ENCODE measurements around the gene TSGA10IP.

The TSGA10IP gene

DNA sequence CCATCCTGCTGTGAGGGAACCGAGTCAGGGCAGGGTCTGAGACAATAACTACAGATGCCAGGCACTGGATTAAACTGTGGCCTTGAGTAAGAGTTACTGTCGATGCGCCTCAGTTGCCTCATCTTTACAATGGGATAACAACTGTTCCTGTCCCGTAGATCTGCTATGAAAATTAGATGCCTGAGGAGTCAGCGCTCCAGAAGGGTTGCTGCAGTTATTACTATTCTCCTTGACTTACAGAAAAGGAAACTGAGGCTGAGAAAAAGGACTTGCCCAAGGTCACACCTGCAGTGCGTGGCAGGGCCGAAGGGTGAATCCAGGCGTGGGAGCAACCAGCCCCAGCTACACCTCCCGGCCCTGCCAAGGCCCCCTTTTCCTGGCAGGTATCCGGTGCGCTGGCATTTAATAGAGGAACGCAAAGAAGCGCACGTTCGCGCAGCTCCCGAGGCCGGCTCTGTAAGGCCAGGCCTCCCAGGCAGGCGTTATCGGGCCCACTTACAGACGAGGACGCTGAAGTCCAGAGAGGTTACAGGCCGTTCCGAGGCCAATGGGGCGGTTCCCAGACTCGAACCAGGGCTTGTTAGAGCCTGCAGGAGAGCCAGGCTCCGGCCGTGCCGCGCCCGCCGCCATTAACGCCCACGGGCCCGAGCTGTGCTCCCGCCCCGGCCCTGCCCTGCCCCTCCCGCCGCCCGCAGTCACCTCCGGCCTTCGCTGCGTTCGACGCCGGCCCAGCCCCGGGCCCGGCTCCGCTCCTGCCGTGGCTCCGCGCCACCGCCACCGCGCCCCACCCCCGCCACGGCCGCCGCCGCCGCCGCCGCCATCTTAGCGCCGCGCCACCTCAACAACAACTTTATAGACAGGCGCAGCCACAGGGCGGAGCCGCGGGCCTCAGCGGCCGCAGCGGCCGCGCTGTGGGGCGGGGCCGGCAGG is 26.8 kb upstream of the TSGA10IP start, which contains the start of gene C11orf68:
Gene C11orf68 (minus strand): TSS at position 852 of the 930 bp plus-strand sequence. CDS start 31 bp downstream, at position 821.
- no peak for DNase-seq

DNA sequence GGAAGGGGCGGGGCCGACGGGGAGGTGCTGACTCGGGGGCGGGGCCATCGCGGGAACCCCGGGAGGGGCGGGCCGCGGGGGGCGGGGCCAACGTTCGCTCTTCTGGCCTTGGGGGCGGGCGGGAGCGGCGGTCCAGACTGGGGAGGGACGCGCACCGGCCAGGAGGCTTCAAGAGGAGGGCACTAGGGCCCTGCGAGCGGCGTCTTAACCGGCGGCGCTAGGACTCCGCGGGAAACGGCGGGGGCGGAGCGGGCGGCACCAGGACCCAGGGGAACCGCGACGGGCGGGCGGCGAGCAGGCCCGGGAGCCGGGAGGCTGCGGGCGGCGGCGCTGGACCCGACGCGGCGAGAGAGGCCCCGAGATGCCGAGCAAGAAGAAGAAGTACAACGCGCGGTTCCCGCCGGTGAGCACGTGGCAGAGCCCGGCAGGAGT is 26.1 kb upstream of the TSGA10IP start, which contains the start of gene DRAP1:
Gene DRAP1 (plus strand): TSS at position 286 of the 432 bp plus-strand sequence. CDS start 76 bp downstream, at position 362.
- DNase-seq: peak; percentile 94

DNA sequence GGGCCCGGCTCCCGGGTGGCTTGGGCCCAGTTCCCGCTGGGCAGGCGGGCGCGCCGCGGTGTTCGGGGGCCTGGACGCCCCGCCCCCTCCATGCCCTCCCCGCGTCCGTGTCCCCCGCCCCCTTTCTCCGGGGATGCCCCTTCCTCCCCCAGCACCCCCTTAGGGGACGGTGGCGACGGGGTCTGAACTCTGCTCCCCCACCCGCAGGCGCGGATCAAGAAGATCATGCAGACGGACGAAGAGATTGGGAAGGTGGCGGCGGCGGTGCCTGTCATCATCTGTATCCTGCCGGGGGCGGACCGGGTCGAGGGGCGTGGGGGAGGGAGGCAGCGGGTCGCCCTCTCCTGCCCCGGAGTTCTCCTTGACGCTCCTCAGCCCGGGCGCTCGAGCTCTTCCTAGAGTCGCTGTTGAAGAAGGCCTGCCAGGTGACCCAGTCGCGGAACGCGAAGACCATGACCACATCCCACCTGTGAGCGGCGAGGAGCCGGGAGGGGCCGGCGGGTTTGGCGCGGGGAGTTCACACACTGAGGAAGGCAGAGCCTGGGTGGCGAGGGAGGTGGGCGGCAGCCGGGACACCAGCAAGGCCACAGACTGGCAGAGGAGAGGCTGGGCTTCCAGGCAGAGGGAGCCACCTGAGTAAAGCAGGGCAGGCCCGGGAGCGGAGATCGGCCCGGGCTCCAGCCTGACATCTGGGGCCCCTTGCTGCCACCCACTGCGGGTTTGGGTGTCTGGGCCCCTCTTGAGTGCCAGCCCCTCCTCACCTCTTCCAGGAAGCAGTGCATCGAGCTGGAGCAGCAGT is 25.5 kb upstream of the TSGA10IP start:
- no peak for DNase-seq

DNA sequence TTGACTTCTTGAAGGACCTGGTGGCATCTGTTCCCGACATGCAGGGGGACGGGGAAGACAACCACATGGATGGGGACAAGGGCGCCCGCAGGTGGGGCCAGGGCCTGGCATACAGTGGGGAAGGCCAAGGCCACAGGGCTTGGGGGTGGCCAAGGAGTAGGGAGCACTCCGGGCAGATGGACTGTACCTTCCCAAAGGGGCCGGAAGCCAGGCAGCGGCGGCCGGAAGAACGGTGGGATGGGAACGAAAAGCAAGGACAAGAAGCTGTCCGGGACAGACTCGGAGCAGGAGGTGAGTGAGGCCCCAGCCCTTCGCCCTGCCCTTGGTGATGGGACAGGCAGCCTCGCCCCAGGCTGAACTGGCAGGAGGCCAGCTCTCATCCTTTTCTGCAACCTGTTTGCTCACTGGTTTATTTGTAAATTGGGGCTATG is 24.9 kb upstream of the TSGA10IP start:
- no peak for DNase-seq

DNA sequence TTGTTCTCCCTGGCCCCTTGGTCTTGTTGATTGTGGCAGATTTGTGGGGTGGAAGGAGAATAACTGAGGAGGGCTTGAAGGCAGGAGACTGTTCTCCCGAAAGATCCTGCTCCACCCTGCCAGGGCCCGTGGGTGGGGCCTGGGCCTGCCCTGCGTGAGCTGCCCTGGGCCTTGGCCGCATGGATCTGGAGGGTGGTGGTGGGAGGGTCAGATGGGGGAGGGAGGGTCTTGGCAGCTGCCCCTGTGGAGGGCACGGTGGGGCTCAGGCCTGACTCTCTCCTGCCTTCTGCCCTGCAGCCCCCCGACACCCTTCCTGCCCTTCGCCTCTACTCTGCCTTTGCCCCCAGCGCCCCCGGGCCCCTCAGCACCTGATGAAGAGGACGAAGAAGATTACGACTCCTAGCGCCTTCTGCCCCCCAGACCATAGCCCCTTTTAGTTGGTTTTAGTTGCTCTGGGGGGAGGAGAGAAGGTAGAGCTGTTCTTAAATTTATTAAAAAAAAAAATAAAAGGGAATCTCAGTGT is 24.2 kb upstream of the TSGA10IP start:
- DNase-seq: no peak

DNA sequence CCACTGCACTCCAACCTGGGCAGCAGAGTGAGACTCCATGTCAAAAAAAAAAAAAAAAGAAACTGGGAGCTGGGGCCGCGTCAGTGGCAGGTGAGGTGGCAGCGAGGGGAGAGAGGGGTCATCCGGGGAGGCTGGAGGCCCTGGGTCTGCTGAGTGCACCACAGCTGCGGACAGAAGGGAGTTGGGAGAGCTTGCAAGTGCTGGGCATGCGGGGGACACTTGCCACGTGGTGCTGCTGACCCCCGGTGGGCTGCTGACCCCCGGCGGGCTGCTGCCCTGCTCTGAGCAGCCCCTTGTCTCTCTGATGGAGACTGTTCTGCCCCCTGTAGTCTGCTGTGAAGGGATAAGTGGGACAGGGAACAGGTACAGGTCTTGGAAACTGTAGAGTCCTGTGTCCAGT is 23.4 kb upstream of the TSGA10IP start:
- DNase-seq: no peak

DNA sequence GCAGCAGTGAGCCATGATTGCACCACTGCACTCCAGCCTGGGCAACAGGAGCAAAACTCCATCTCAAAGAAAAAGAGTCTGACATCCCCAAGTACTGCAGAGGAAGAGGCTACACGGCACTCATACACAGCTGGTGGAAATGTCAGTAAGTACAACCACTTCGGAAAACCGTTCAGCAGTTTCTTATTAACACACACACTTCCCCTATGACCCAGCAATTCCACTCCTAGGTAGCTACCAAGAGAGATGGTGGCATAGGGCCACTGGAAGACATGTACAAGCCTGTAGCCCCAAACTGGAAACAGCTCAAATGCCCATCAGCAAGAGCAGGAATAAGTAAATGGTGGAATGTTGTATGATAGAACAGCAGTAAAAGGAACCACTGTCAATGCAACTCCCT is 22.7 kb upstream of the TSGA10IP start:
- DNase-seq: no peak

DNA sequence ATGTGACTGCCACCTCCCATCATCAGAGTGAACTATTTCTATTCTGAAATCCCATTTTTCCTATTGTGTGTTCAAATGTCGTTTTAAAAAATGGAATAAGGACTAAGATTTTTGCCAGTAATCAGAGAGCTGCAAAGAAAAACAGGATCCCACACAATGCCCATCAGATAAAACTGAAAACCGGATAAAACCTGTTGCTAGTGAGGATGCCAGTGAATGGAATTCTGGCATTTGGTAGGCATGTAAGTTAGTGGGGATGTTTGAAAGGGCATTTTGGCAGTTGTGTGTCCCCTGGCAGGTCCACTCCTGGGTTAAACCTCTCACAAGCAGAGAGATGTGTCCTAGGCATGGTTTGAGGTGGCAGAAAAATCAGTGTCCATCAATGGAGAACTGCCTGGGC is 19.9 kb upstream of the TSGA10IP start:
- DNase-seq: no peak

DNA sequence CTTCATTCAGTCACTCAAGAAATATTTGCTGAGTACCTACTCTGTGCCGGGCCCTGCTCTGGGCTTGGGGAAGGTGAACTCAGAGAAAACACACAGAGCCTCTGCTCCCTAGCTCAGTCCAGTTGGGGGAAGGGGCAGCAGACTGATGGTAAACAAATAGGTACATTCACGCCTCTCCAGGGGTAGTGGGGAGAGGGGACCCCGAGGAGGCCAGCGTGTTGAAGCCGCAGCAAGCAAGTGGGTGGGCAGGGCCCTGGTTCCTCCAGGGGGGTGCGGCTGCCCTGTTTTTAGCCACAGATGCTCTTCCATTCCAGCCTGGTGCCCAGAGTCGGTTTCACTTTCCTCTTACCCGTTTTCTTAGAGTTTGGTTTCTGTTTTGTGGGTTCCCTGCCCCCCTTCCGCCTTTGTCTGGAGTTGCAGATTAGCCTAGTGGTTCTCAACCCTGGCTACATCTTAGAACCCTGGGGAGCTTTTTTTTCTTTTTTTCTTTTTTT is 17.3 kb upstream of the TSGA10IP start:
- no peak for DNase-seq

DNA sequence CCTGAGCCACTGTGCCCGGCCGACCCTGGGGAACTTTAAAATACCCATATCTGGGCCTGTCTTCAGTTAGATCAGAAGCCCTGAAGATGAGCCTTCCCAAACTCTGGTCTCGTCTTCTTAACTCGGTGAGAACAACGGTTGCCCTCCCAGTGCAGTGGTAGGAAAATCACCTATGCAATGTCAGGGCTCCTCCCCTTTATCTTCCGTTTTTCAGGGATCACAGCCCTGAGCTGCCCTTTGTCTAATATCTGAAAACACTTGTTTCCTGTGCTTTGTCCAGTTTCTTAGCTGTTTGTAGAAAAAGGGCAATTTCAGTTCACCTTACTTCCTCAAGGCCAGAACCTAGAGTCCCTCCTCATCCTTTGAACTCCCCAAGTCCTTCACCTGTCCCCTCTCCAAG is 16.6 kb upstream of the TSGA10IP start:
- DNase-seq: no peak

DNA sequence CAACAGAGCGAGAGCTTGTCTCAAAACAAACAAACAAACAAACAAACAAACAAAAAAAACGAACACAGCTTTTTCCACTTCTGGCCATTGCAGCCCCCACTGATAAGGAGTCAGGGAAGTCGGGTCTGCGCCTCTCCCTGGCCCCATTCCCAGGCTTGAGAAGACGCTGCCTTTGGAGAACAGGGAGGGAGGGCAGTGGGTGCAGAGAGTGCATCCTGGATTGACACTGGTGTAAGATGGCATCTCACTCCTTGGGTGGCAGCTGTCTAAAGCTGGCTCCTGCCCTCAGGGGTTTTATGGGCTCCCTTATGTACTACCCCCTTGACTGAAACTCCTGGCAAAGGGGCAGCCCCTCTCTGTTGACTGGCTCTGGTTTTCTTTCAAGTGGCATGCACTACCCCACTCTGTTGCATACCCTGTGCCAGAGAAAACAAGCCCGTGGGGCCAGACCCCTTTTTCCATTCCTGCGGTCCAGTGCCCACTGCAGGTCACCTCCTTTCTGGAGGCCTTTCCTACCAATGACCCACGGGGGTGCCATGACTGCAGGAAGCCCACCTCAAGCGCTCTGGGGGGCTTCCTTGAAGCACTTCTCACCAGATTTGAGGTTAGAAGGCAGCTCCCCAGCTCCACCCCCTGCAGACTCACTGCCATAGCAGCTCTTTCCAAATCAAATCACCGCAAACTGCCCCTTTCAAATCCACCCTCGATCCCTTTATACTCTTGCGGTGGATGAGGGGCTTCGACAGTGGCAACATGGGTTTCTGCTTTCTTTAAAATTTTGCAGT is 13.3 kb upstream of the TSGA10IP start:
- DNase-seq: no peak

DNA sequence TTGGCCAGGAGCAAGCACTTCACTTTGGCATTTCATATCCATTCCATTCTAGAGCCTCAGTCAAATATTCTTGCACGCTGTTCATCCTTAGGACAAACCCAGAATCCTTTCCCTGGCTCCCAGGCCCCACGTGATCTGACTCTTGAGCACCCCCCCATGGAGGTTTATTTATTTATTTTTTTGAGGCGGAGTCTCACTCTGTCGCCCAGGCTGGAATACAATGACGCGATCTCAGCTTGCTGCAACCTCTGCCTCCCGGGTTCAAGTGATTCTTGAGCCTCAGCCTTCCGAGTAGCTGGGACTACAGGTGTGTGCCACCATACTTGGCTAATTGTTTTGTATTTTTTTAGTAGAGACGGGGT is 12.7 kb upstream of the TSGA10IP start:
- DNase-seq: no peak

DNA sequence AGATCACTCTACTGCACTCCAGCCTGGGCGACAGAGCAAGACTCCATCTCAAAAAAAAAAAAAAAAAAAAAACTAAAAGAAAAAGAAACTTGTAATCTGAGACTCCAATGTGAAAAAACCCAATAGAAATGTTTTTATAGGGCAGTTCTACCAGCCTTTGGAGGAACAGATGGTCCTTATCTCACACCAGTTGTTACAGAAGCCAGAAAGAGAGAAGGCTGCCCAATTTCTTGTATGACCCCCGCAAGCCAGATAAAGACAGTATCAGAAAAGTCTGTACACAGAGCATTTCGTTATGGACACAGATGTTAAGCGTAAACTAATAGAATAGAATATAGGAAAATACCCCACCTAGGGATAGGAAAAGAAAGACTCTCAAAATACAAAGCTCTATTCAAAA is 11.3 kb upstream of the TSGA10IP start:
- no peak for DNase-seq

DNA sequence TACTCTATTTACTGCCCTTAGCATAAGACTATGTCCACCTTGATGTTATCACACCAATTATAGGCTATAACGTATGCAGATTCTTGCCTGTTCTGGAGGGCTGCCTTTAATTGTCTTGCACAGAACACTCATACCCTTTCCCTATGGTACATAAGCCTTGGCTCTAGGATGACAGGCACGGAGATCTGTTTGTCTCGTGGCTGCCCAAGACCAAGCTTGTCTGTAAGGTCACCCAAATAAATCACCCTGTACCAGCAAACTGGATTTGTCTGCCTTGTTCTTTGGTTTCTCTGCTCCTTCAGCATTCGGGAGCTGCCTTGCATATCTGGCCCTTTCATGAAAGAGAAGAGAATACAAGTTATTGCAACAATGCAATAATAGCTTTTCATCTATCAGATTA is 7.5 kb upstream of the TSGA10IP start:
- DNase-seq: no peak

DNA sequence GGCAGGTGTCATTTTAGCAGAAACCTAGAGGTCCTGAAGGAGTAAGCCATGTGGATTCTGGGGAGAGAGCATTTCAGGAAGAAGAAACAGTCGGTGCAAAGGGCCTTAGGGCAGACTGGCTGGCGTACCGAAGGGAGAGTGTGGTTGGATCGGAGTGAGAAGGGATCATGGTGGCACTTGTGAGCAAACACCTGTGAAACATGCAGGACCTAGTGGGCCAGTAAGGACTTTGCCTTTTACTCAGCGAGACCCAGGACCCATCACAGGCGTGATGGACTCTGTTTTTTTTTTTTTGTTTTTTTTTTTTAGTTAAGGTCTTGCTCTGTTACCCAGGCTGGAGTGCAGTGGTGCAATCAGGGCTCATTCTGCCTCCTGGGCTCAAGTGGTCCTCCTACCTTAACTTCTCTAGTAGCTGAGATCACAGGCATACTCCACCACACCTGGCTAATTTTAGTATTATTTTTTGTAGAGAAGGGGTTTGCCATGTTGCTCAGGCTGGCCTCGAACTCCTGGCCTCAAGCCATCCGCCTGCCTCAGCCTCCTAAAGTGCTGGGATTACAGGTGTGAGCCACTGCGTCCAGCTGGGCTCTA is 3.5 kb upstream of the TSGA10IP start:
- DNase-seq: no peak

DNA sequence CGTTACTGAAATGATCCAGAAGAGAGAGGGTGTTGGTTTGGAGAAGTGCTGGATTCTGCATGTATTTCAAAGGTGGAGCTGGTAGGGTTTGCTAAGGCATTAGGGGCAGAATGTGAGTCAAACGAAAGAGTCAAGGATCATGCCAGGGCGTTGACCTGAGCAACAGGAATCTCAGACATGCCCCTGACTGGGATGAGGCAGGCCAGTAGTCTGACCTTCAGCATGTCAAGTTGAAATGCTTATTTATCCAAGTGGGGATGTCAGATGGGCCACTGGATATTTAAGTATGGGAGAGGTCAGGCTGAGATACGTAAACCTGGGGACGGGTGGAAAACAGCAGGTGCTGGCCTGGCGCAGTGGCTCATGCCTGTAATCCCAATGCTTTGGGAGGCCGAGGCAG is 2.7 kb upstream of the TSGA10IP start:
- DNase-seq: no peak

DNA sequence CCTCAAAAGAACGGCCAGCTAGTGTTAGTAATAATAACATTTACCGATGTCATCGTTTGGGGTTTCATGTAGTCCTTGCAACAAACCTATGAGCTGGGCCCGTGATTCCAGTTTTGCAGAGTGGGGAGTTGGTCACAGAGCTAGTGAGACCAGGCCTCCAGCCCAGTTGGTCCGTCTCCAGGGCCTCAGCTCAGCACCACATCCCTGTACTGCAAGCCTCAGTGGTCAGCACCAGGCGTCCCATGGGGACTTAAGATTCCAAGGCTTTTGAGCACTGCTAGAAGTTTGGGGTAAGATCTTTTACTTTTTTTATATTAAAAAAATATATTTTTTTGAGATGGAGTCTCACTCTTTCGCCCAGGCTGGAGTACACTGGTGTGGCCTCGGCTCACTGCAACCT is 1.1 kb upstream of the TSGA10IP start:
- no peak for DNase-seq

DNA sequence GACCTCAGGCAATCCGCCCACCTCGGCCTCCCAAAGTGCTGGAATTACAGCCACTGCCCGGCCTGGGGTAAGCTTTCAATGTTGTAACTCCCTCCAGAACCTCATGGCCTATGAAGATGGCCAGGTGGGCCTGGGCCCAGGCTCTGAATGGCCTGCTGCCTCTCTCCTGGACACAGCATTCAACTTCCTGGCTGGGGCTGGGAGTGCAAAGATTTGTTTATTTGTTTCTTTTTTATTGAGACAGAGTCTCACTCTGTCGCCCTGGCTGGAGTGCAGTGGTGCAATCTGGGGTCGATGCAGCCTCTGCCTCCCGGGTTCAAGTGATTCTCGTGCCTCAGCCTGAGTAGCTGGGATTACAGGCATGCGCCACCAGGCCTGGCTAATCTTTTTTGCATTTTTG is 513 bp upstream of the TSGA10IP start:
- DNase-seq: no peak

DNA sequence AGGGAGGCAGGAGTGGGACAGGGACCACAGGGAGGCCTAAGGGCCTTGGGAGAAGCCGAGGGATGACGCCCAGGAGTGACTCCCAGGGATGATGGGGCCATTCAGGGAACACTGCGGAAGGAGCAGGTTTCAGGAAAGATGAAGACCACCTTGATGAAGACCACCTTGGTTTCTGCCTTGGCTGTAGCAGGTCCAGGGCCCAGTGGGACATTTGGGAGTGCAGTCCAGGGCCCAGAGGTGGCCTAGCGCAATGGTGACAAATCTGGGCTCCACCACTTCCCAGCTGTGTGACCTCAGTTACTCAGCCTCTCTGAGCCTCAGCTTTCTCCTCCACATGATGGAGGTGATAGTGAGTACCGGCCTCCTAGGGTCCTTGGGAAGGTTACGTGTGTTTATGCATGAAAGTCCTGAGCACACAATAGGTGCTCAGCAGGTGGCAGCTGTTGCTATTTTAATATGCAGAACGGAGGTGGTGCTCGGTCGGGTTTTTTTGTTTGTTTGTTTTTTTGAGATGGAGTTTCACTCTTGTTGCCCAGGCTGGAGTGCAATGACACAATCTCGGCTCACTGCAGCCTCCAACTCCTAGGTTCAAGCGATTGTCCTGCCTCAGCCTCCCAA is 770 bp downstream of the TSGA10IP start:
- no peak for DNase-seq

DNA sequence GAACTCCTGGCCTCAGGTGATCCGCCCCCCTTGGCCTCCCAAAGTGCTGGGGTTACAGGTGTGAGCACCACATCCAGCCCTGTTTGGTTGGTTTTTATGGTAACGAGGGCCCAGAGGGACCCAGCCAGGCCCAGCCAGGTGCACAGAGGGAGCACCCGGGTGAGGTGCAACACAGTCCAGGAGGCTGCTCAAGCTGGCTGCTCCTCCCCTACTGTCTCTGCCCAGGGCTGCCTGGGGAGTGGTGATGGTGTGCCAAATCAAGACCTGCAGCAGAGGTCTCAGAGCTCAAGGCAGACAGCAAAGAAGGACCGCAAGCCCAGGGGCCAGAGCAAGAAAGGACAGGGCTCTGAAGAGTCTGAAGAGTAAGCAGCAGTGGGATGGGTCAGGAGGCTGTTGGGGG is 1.4 kb downstream of the TSGA10IP start:
- no peak for DNase-seq

DNA sequence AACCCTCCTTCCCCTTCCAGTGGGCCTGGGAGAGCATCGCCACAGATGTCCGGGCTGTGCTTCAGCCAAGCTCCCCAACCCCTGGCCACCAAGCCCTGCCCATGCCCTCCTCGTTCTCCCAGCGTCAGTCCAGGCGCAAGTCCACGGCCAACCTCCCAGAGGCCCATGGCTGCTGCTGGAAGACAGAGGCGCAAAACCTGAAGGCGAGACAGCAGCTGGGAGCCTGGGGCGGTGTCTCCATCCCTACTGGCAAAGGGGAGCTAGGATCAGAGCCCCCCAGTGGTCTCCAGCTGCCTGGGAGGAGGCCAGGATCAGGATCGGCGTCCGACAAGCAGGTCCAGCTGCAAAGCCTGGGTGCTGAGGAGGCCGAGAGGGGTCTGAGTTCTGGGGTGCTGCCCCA is 1.9 kb downstream of the TSGA10IP start:
- no peak for DNase-seq
